ENCODE results near the gene CABP2.
A peak's percentile ranks its signal among the peaks of the same experiment; 100 is the strongest.

CABP2 gene

GRCh38 chr11:67503119-67504004, 19.9 kb downstream of the CABP2 start:
- Histone ChIP-seq H3K79me1 (ENCODE audit: low read length) (peaks cover 19% of the 10 kb centered on the region), H3K79me2 (ENCODE audit: control insufficient read depth, insufficient read depth, low read length, poor library complexity) (peaks cover 16% of the 10 kb centered on the region), H4K12ac (ENCODE audit: low read depth, low read length) (no peak overlapping the region), H3K4me3 (ENCODE audit: low read depth, low read length) (peak overlapping the region; percentile 84), H4K91ac (ENCODE audit: low read depth, low read length) (no peak overlapping the region), H3K23ac (ENCODE audit: low read length) (no peak overlapping the region), H3K27ac (ENCODE audit: low read depth, low read length) (no peak overlapping the region), H2BK12ac (ENCODE audit: low read length) (no peak overlapping the region), H3K4ac (ENCODE audit: low read depth, low read length) (peak overlapping the region; percentile 19), H3K27me3 (ENCODE audit: insufficient read depth, low read length) (no peaks in the 10 kb centered on the region), H4K8ac (ENCODE audit: low read depth, low read length) (no peak overlapping the region), H3K18ac (ENCODE audit: low read length) (peak overlapping the region; percentile 45), H2BK5ac (ENCODE audit: low read depth, low read length, poor library complexity) (no peak overlapping the region), H2AFZ (ENCODE audit: insufficient read depth, low read length, poor library complexity) (no peak overlapping the region), H3K36me3 (ENCODE audit: control insufficient read depth in 1 of 2, insufficient read depth in 2 of 2, low read length in 2 of 2) (peaks cover 45 to 46% of the 10 kb centered on the region in 2 experiments), H3K14ac (ENCODE audit: low read length) (no peak overlapping the region), H3K9ac (ENCODE audit: low read length) (no peak overlapping the region), H3K4me1 (ENCODE audit: control insufficient read depth in 1 of 2, insufficient read depth in 2 of 2, low read length in 2 of 2) (peaks cover 23 to 30% of the 10 kb centered on the region in 2 experiments), H3K9me3 (ENCODE audit: insufficient read depth, low read depth, low read length) (no peaks in the 10 kb centered on the region), H2BK120ac (ENCODE audit: insufficient read depth, low read length, poor library complexity) (no peak overlapping the region), H3K4me2 (ENCODE audit: low read length) (peak overlapping the region; percentile 95), H2AK5ac (ENCODE audit: low read length) (peak overlapping the region; percentile 18)
- no CpG with 5 or more reads among the region's 19 CpGs for WGBS (ENCODE audit: extremely low coverage, insufficient coverage, insufficient read length)
- DNase-seq, result no peak

- no CpG with 5 or more reads among the region's 18 CpGs for WGBS (ENCODE audit: extremely low coverage, insufficient coverage, insufficient read length)
- Histone ChIP-seq H2BK5ac (ENCODE audit: low read depth, low read length, poor library complexity) (no peak overlapping the region), H3K18ac (ENCODE audit: low read length) (no peak overlapping the region)
These were observed 20.8 kb downstream of the CABP2 start for GRCh38 chr11:67502328-67502979.

GRCh38 chr11:67501854-67502253, 21.4 kb downstream of the CABP2 start:
- no CpG with 5 or more reads among the region's 18 CpGs for WGBS (ENCODE audit: extremely low coverage, insufficient coverage, insufficient read length)
- Histone ChIP-seq H4K12ac (ENCODE audit: low read depth, low read length) (no peak overlapping the region), H3K18ac (ENCODE audit: low read length) (no peak overlapping the region)

More at GRCh38 chr11:67502328-67502979, 20.8 kb downstream of the CABP2 start:
- Histone ChIP-seq H2AK5ac (ENCODE audit: low read length) (no peak overlapping the region), H3K4me1 (ENCODE audit: control insufficient read depth in 1 of 2, insufficient read depth in 2 of 2, low read length in 2 of 2) (peaks cover 22 to 28% of the 10 kb centered on the region in 2 experiments), H3K4me2 (ENCODE audit: low read length) (no peak overlapping the region), H3K27ac (ENCODE audit: low read depth, low read length) (no peak overlapping the region), H4K91ac (ENCODE audit: low read depth, low read length) (no peak overlapping the region), H3K23ac (ENCODE audit: low read length) (no peak overlapping the region), H2AFZ (ENCODE audit: insufficient read depth, low read length, poor library complexity) (no peak overlapping the region), H3K79me2 (ENCODE audit: control insufficient read depth, insufficient read depth, low read length, poor library complexity) (peaks cover 14% of the 10 kb centered on the region), H3K4ac (ENCODE audit: low read depth, low read length) (no peak overlapping the region), H2BK12ac (ENCODE audit: low read length) (no peak overlapping the region), H3K36me3 (ENCODE audit: control insufficient read depth in 1 of 2, insufficient read depth in 2 of 2, low read length in 2 of 2) (peaks cover 54 to 55% of the 10 kb centered on the region in 2 experiments), H3K9me3 (ENCODE audit: insufficient read depth, low read depth, low read length) (no peaks in the 10 kb centered on the region), H3K27me3 (ENCODE audit: insufficient read depth, low read length) (no peaks in the 10 kb centered on the region), H3K14ac (ENCODE audit: low read length) (no peak overlapping the region), H3K9ac (ENCODE audit: low read length) (no peak overlapping the region), H4K12ac (ENCODE audit: low read depth, low read length) (no peak overlapping the region), H4K8ac (ENCODE audit: low read depth, low read length) (no peak overlapping the region), H3K4me3 (ENCODE audit: low read depth, low read length) (no peak overlapping the region), H2BK120ac (ENCODE audit: insufficient read depth, low read length, poor library complexity) (no peak overlapping the region), H3K79me1 (ENCODE audit: low read length) (peaks cover 14% of the 10 kb centered on the region)
- DNase-seq, result no peak

GRCh38 chr11:67500831-67501715, 22.2 kb downstream of the CABP2 start:
- Histone ChIP-seq H3K27me3 (ENCODE audit: insufficient read depth, low read length) (no peaks in the 10 kb centered on the region), H2AFZ (ENCODE audit: insufficient read depth, low read length, poor library complexity) (no peak overlapping the region), H3K14ac (ENCODE audit: low read length) (no peak overlapping the region), H4K91ac (ENCODE audit: low read depth, low read length) (no peak overlapping the region), H3K4me1 (ENCODE audit: control insufficient read depth in 1 of 2, insufficient read depth in 2 of 2, low read length in 2 of 2) (peaks cover 14 to 18% of the 10 kb centered on the region in 2 experiments), H3K27ac (ENCODE audit: low read depth, low read length) (no peak overlapping the region), H2BK120ac (ENCODE audit: insufficient read depth, low read length, poor library complexity) (no peak overlapping the region), H4K12ac (ENCODE audit: low read depth, low read length) (no peak overlapping the region), H2BK12ac (ENCODE audit: low read length) (no peak overlapping the region), H3K4me2 (ENCODE audit: low read length) (no peak overlapping the region), H3K23ac (ENCODE audit: low read length) (peak overlapping the region; percentile 17), H4K8ac (ENCODE audit: low read depth, low read length) (no peak overlapping the region), H3K79me1 (ENCODE audit: low read length) (peaks cover 14% of the 10 kb centered on the region), H3K36me3 (ENCODE audit: control insufficient read depth in 1 of 2, insufficient read depth in 2 of 2, low read length in 2 of 2) (peaks cover 59 to 61% of the 10 kb centered on the region in 2 experiments), H2AK5ac (ENCODE audit: low read length) (no peak overlapping the region), H3K4ac (ENCODE audit: low read depth, low read length) (no peak overlapping the region), H2BK5ac (ENCODE audit: low read depth, low read length, poor library complexity) (no peak overlapping the region), H3K9me3 (ENCODE audit: insufficient read depth, low read depth, low read length) (no peaks in the 10 kb centered on the region), H3K4me3 (ENCODE audit: low read depth, low read length) (no peak overlapping the region), H3K79me2 (ENCODE audit: control insufficient read depth, insufficient read depth, low read length, poor library complexity) (peaks cover 14% of the 10 kb centered on the region), H3K18ac (ENCODE audit: low read length) (no peak overlapping the region), H3K9ac (ENCODE audit: low read length) (no peak overlapping the region)
- DNase-seq, result no peak
- 86% methylated on average over 1 of the region's 9 CpGs for WGBS (ENCODE audit: extremely low coverage, insufficient coverage, insufficient read length)

More at GRCh38 chr11:67501854-67502253, 21.4 kb downstream of the CABP2 start:
- Histone ChIP-seq H4K91ac (ENCODE audit: low read depth, low read length) (no peak overlapping the region), H3K79me1 (ENCODE audit: low read length) (peaks cover 14% of the 10 kb centered on the region), H4K8ac (ENCODE audit: low read depth, low read length) (no peak overlapping the region), H3K4ac (ENCODE audit: low read depth, low read length) (no peak overlapping the region), H2AK5ac (ENCODE audit: low read length) (no peak overlapping the region), H3K9me3 (ENCODE audit: insufficient read depth, low read depth, low read length) (no peaks in the 10 kb centered on the region), H3K27me3 (ENCODE audit: insufficient read depth, low read length) (no peaks in the 10 kb centered on the region), H3K36me3 (ENCODE audit: control insufficient read depth in 1 of 2, insufficient read depth in 2 of 2, low read length in 2 of 2) (peaks cover 57 to 60% of the 10 kb centered on the region in 2 experiments), H3K9ac (ENCODE audit: low read length) (no peak overlapping the region), H2BK12ac (ENCODE audit: low read length) (no peak overlapping the region), H3K4me3 (ENCODE audit: low read depth, low read length) (no peak overlapping the region), H3K4me2 (ENCODE audit: low read length) (no peak overlapping the region), H2BK120ac (ENCODE audit: insufficient read depth, low read length, poor library complexity) (no peak overlapping the region), H3K14ac (ENCODE audit: low read length) (no peak overlapping the region), H3K4me1 (ENCODE audit: control insufficient read depth in 1 of 2, insufficient read depth in 2 of 2, low read length in 2 of 2) (peaks cover 18 to 23% of the 10 kb centered on the region in 2 experiments), H3K79me2 (ENCODE audit: control insufficient read depth, insufficient read depth, low read length, poor library complexity) (peaks cover 14% of the 10 kb centered on the region), H3K23ac (ENCODE audit: low read length) (no peak overlapping the region), H2BK5ac (ENCODE audit: low read depth, low read length, poor library complexity) (no peak overlapping the region), H3K27ac (ENCODE audit: low read depth, low read length) (no peak overlapping the region), H2AFZ (ENCODE audit: insufficient read depth, low read length, poor library complexity) (no peak overlapping the region)
- no peak for DNase-seq

Data from trophoblast cell (in vitro differentiated cells and primary cell).